AG08395 (cell line): ENCODE measurements around the gene EBF3.

Experiments used
- DNase-seq: peaks from one replicate; pipeline ENCODE4 v3.0.0; 2012; ENCODE audit warnings: mixed read lengths, low spot score

EBF3 gene

DNA sequence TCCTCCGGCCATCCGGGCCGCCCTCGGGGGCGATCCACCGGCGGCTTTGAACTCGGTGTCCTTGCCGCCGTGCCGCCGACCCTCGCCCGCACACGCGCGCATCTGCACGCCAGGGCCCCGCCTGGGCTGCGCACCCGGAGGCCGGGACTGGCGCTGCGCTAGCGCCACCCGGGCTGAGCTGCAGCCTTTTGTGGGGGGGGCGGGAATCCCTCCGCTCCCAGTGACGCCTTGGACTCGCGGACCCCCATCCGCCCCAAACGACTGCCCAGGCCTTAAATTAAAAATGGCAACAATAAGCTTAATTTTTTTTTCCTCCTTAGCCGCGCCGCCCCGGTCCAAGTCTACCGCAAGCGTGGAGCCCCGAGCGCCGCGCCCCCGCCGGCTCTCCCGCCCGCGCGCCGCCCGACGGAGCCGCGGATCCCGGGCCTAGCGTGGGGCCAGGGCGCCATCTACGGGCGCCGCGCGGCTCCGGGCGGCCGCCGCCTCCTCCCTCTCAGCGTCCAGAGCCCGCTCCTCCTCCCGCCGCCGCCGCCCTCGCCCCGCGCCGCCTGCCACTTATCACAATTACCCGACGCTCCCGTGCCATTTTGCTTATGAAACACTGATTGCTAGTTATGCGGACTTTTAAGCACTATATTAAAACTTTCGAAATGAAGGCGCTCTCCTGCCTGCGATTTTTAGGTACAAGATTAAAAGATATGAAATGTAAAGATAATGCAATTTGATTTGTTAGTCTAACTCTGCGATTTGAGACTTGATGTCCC is 7.5 kb upstream of the EBF3 start:
- DNase-seq, result peak; percentile 89

DNA sequence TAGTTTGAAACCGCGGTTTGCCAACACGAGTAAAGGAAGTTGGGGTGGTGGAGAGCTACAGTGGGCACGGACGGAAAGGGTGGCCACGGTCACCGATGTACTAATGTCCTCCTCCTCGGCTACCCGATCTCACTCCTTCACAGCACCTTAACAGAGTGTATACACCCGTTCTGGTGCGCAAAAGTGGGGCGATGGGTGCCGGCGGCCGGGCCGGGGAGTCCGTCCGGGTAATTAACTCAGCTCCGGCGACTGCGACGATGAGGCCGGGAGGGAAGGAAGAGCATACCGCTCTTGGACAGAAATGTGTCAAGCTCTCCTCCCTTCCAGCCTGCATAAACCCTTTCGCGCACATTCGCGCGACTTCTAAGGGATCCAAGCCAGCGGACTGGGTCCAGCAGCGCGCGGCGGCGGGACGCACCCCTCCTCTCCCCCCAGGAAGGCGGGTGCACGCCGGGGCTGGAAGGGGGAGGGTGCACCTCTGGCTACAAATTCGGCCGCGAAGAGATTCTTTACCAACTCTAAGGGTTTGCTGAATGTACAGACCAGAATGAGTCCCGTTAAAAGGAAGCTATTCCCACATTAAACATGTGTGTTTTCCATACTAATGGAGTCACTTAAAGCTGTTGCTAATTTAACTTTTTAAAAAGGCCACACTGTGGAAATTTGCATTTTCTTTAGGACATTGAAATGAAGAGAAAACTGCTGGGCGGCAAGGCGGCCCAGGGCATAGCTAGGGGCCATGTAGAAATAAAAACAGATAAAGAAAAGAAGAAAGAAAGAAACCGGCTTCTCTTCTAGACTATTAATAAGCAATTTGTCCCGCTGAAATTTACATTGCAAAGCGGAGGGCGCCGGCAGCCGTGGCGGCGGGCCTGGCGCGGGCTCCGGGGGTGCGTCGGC is 6.6 kb upstream of the EBF3 start:
- no peak for DNase-seq

DNA sequence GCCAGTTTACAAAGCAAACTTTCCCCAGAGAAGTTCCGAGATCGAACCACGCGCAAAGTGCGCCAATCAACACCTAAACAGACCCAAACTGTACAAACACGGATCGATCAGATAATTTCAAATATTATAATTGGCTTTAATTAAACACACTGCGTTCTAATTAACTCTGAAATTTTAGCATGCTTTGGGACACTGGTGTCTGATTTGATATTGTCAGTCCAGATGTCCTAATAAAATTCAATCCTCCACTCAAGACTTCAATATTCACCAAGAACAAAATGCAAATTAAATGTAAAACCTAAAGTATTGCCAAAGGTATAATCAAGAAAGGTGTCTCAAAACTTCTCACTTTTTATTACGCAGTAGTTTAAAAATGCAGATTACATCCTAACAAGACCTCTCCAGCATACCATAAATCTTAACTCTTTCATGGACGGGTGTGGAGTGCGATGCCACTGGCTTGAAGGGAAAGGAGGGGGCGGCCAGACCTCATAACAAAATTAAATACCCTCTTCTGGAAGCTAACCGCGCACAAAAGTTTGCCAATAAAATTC is 5.9 kb upstream of the EBF3 start:
- no peak for DNase-seq

DNA sequence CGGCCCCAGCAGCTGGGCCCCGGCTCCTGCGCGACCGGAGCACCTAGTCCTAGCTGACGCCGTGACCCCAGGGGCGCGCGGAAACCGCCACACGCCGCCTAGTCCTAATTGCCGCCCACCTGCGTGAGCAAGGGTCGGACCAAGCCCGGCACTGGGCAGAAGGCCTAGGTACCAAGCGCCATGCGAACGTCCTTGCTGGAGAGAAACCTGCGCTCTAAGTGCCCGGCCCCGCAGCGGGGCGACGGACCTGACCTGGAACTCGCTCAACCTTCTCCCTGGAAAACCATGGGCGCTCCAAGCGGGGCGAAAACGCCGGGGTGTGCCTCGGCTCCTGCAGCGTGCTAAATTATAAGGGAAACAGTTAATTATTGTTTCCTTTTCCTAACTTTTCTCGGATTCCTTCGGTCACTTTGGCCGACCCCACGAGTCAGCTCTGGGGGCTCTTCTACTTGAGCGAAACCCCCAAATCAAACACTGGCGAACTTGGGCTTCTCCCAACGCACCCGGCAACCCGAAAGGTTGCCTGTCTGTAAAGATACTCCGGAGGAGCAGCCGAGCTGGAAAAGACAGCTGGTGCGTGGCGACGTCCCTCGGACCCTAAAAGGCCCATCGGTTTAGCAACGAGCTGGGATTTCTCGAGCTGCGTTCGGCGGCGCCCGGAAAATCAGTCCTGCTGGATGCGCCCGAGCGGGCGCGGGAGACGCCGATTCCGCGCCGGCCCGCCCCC is 5.3 kb upstream of the EBF3 start:
- DNase-seq, result no peak

DNA sequence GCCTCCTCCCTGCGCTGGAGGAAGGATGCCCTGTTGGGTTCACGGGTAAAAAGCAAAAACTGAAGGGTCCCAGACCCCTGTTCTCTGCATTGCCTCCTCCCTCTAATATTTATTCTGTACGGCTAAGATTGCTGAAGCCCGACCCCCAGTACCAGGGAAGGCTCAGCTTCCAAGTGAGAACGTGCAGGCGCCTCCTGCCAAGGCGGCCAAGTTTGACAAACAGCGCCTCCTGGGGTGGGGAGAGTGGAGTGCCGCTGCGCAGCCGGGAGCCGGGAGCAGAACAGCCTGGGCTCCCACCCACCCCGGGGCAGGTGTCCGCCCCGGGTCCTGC is 4.7 kb upstream of the EBF3 start:
- peak; percentile 76 for DNase-seq

DNA sequence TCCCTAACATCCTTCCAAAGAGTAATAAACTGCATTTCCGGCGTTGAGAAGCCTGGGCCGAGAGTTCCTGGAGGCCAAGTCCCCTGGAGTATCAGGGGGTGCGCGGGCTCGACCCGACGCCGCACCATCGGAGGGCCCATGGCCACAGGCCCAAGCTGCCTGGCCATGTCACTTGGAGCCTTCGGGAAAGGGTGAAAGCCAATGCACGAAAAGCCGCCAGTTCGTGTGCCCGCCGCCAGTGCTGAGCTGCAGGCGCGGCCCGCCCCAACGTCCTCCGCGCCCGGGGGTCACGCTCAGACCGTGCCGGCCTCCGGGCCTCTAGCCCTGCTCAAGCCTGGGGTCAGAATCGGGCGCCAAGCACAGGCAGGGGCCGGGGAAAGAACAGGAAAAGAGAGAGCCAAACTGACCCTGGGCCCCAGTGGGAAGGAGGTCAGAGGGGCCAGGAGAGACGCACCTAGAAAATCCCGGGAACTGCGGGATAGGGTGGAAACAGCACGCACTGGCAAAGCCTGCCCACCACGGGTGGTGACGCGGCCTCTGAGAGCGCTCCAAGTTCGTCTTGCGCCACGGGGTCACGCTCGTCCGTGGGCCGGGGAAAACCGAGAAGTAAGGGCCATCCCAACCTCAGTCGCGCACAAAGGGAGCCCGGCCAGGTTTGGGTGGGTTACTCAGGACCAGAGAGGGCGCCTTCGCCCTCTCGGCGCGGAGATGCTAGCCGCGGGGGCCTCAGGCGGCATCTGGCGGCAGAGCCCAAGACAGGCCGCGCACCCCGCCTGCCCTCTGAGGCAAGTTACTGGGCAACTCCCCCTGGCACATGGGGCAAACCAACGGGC is 4.2 kb upstream of the EBF3 start:
- DNase-seq, result no peak

DNA sequence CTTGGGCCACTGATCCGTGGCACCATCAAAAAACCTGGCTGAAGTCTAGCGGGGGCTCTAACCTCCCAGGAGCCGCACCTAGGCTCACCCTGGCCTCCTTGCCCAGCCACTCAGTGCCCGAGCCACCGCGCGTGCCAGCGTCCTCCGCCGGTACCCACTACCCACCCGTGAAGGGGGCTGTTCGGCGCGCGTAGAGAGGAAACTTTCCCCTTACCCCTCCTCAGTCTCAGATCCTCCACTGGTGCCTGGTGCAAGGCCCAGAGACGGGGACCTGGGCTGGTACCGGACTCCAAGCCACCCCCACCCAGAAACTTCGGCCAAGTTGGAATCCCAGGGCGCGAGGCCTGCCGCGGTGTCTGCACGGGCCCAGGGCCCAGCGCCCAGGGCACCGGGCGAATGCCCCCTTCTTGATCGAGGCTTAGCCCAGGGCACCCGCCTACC is 3.5 kb upstream of the EBF3 start:
- DNase-seq, result no peak

DNA sequence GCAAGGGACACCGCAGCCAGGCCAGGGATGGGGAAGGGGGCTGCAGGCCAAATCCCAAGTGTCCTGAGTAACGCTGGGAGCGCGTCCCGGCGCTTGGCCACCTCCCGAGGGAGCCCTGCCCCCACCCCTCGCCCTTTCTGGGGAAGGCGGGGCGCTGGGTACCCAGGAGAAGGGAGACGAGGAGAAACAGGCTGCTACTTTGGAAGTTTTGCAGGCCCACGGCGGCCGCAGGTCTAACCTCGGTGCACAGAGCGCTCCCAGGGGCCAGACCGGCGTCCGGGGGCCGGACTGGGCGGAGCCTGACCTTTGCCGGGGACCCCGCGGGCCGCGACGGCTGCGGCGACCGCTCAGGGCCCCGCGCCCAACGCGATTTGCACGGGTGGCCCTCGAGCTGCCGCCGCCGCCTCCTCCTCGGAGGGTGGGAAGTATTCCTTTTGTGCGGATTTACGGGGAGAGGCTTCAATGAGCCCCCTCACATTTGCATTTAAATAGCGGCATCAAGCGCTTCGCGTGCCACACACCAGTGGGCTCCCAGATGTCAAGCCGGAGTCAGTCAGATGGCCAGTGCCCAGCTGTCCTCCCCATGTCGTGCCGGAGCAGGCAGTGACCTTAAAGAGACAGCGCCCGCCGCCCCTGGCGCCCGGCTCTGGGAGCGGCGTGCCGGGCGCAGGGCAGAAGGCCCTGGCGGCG is 3.0 kb upstream of the EBF3 start:
- no peak for DNase-seq

DNA sequence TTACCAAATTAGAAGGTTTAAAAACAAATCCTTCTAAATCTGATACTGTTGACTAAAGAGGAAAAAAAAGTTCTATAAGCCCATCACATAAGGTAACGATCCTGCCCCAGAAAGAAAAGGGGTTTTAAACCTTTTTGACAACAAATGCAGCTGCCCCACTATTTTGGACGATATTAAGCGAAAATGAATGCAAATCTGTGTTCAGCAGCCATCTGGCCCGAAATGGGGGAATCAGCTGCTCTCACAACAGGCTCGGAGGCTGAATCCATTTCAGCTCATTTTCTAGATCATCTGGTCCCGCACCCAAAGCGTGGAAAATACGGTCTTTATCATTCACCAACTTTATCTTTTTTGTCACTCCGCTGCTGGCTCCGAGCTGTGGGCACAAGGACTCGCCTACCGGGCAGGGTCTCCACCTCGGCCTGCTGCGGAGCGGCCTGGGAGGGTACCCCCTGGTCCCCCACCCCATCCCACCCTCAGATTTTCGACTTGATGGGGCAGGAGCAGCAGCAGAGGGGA is 2.4 kb upstream of the EBF3 start:
- DNase-seq, result no peak

DNA sequence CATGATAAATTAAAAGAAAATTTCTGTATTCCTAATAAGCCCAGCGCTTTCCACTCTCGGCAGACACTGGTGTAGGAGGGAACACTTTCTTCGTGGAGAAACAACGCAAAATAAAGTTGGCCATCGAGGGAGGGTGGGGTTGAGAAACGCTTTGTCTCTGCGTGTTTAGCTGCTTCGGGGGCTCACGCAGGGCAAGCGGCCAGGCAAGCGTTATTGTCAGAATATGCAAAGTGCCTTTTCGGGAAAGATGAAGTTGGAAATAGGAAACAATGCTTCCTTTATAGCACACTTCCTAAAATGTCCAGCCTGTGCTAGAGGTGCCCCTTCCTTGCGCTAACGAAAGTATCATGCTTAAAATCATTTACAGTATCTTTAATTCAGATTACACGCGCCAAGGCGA is 1.9 kb upstream of the EBF3 start:
- DNase-seq, result no peak

DNA sequence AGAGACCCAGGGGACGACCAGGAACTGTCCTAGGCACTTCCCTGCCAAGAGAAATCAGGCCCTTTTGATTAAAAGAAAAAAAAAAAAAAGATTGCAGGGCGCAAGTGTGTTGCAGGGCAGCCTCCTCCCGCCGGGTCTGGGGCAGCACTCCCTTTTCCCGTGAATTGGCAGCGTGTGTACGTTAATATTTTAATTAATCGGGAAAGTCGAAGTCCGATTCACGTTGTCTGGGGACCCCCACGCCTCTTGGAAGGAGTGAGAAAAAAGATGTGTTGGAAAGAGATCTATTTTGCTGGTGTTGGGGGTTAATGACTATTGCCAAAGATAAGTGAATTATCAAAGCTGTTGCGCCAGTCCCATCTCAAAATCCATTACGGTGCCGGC is 1.3 kb upstream of the EBF3 start:
- no peak for DNase-seq

DNA sequence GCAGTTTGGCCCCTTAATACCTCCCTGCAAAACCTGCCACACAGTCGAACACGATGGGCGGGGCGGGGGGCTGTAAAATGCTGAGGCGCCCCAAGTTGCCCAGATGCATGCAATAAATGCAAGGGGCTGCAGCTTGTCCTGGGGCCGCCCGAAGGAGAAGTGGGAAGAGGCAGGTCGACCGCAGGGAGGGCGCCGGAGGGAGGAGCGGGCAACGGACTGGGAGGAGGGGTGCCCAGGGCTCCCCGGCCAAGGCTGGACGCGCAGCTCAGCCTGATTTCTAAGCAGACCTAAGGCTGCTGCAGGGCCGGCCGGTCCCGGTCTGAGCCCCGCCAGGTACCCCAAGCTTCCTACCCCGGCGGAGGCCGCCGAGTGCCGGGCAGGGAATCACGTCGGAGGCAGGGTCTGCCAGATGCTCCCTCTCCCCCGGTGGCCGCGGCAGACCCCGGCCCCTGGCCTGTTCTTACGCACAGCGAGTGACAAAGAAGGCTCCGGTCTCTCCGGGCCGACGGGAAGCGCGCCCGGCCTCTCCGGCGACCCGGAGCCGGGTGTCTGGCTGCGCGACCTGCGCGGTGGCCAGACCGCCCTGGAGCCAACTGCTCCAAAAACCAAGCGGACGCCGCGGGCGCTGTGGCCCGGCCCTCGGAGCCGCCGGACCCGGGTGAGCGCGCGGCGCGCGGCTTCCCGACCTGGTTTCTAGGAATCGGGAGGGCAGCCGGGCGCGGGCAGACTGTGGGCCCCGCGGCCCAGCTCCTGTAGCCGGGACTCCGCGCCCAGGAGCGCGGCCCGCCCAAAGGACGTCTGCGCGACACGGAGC is 744 bp upstream of the EBF3 start:
- peak; percentile 42 for DNase-seq

DNA sequence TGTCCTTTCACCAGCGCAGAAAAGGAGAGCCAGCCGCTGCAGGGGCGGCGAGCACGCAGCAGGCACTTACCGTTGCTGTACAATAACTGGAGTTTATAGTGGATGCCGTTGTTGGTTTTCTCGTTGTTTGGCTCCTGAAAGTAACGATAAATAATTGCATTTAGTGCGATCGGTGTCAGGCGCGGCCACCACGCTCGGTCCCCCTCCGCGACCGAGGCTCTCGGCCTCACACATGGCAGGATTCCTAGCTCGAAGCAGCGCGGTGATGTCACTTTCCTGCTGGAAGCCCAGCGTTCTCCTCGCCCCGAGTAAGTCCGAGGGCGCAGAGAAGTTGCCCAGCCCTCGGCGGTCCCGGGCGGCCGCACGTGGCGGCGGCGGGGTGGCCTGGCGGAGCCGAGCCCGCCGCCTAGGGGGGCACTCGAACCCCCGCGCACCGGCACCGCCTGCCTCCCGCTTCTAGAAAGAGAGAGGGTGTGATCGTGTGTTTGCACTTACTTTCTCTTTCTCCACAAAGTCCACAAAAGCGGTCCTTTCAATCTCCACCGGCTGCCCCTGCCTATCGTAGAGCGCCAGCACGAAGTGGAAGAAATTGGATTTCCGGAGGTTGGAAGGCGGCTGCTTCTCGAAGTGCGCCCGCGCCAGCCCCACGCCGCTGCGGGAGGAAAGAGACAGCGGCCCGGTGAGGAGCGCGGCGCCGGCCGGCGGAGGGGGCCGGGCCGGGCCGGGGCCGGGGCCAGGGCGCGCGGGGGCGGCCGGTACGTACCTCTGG is 1.0 kb downstream of the EBF3 start:
- DNase-seq, result peak; percentile 24

DNA sequence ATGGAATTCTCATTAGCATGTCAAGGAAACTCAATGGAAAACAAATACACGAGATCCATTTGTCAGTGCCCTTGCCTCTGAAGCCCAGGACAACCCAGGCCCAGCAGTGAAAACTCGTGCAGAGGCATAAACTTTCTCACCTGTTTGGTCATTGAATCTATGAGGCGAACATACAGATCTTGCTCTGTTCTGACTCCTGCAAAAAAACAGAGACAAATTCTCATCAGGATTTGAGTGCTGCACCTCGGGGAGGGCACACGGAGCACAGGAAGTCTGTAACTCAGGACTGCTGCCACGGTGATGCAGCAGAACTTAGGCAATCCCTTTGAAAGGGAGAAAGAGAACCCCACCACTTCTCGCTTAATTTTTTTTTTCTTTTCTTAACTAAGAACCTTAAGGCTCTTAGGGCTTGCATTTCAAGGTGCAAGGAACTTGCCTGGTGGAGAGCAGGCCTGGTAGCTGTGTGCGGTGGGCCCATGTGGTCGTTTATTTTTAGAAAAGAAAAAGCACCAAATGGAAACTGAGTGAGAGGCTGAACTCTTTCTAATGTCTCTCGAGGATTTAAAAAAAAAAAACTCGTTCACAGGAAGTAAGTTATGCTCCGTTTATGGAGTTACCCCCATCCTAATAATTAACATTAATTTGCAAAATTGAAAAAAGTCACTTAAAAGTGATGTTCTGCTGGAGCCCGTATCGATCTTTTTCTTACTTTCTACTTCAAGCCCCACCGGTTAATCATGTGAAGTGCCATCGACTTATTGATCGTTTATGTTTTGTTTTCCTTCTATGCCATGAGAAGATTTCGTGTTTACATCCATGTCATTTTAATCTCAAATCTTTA is 1.8 kb downstream of the EBF3 start:
- DNase-seq, result no peak

DNA sequence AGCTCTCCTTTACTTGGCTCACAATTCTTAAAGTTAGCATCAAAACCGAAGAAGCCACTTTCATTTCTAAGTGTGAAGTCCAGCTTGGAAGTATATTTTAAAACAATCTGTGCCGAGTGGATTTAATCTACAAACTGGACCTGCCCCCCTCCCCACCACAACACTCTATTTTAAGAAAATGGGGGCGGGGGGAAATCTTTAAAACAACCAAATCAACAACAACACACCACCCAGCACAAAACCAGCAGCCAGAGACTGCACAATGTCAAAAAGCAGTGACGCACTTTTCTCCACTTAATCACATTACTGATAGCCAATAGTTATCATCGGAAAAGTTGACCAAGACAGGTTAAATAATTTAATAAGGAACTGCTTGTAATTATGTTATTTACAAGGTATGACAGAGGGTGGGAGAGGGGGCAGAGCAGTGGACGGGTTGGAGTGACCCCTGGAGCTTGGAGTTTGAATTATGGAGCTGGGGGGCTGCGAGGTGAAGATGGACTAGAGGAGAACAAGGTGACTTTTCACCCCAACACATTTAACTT is 2.8 kb downstream of the EBF3 start:
- no peak for DNase-seq

DNA sequence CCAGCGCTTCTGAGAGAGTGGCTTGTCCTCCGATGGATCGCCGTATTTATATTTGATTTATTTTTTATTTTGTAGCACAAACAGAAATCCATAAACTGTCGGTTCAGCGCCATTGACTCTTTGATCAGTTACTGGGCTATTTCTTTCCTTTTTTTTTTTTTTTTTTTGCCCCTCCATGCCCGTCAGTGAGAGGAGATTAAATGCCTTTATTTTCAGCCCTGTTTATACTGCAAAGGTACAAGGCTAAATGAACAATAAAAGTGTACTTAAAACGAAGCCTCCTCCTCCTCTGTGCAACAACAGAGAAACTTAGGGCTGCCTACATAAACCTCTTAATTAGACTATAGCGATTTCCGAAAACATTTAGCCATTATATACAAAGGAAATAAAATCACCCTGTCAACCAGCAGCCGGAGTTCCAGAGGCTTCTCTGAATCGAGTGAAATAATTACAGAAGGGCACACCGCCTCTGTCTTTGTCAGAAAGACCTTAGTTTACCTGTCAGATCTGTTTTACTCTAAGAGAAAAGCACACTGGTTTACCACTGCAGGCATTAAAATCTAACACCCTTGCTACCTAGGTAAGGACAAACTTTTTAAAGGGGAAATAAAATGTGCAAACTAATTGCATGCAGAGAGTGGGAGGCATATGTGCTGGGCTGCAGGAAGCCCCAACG is 3.5 kb downstream of the EBF3 start:
- no peak for DNase-seq
